GM12878 (cell line): ENCODE data around the gene PLTP.

Source experiments
- ATF3 ChIP-seq: IDR thresholded peaks from 2 replicates; pipeline ENCODE4 v1.6.1; 2011; ENCODE audit warnings: low read depth, mild to moderate bottlenecking, low read length, moderate library complexity, borderline replicate concordance; ENCODE audit errors: extremely low read depth
- BCL11A ChIP-seq: IDR thresholded peaks from 2 replicates; pipeline ENCODE4 v1.6.1; 2011; ENCODE audit warnings: low read depth, low read length
- BMI1 ChIP-seq: fragments of 450-650 bp; IDR thresholded peaks from 2 replicates; pipeline ENCODE4 v1.6.1; 2016; ENCODE audit warnings: mild to moderate bottlenecking, moderate library complexity, borderline replicate concordance
- BRCA1 ChIP-seq: IDR thresholded peaks from 2 replicates; pipeline ENCODE4 v1.6.1; 2011; ENCODE audit warnings: low read depth, low read length, improper control_type of control experiment
- CTCF ChIP-seq, 3 experiments: IDR thresholded peaks in 2 of 3; conservative IDR thresholded peaks in 1 of 3; 2 replicates each; pipeline ENCODE4 v1.5.1; 2011; ENCODE audit warnings: low read depth in 3 of 3, low read length in 3 of 3, mild to moderate bottlenecking in 3 of 3, control low read depth in 2 of 3, moderate library complexity in 2 of 3, inconsistent platforms in 1 of 3, mixed read lengths in 1 of 3; ENCODE audit not compliant: control insufficient read depth in 2 of 3, insufficient read depth in 1 of 3; ENCODE audit errors: extremely low read depth in 1 of 3
- IRF3 ChIP-seq: fragments of 450-650 bp; IDR thresholded peaks from 2 replicates; pipeline ENCODE4 v1.6.1; 2014; ENCODE audit warnings: mild to moderate bottlenecking
- NRF1 ChIP-seq: conservative IDR thresholded peaks from 2 replicates; pipeline ENCODE4 v1.6.1; 2011; ENCODE audit warnings: mild to moderate bottlenecking, low read depth, low read length, improper control_type of control experiment
- POLR2A ChIP-seq: IDR thresholded peaks from 2 replicates; pipeline ENCODE4 v1.6.1; 2011; ENCODE audit warnings: low read depth, mild to moderate bottlenecking, low read length
- POLR2AphosphoS5 ChIP-seq: IDR thresholded peaks from 2 replicates; pipeline ENCODE4 v1.6.1; 2011; ENCODE audit warnings: mild to moderate bottlenecking, low read length, inconsistent platforms
- ZBTB11 ChIP-seq: fragments of 450-650 bp; formaldehyde crosslinking; IDR thresholded peaks from 2 replicates; pipeline ENCODE4 v1.5.0; 2022; ENCODE audit warnings: mild to moderate bottlenecking, missing genetic modification characterization

- TF ChIP-seq POLR2AphosphoS5 (no peak), BMI1 (no peak), ATF3 (no peak), CTCF (IDR thresholded peaks at IDR 0.05 in 2 of 3, conservative IDR thresholded peaks at IDR 0.05 in 1 of 3; ENCODE audit: control insufficient read depth in 2 of 3, extremely low read depth in 1 of 3, insufficient read depth in 1 of 3, low read depth in 3 of 3, low read length in 3 of 3) (no peak), IRF3 (no peak), ZBTB11 (CRISPR knock-in tag) (no peak), BRCA1 (no peak), POLR2A (no peak), NRF1 (no peak), BCL11A (no peak)
Observed at GRCh38 chr20:45859916-45860315, 52.0 kb downstream of the PLTP start.
